ENCODE results near the gene SIRT1. TPM values are rescaled to one million over a fixed set of nuclear protein-coding genes. Genes with fewer than 3 reads are reported as not detected.
"Not testable (repeated sequence)": the region's sequence is repeated elsewhere in the genome, so short reads cannot be mapped to it uniquely, and the experiment has no call there.

The SIRT1 gene
- total RNA-seq, 2 experiments from 2014 or later: 18.7 to 18.8 TPM

DNA sequence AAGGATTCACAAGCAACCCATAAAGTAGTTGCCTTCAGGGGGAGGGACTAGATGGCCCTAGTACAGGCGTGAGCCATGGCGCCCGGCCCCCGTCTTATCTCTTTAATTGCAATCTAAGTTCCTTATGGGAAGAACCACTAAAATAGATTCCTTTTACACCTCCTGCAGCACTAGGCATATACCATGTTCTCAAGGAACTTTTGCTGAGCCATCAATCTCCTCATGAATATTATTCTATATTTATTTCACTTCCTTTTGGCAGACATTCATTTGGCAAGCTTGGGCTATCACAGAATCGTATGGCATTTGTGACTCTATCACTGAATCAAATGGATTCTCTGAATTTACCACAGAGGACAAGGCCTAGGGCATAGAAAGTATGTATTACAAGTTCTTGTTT is 31.7 kb upstream of the SIRT1 start:
- Mint-ChIP-seq H3K27ac (no peak overlapping the region), H3K4me1 (ENCODE audit: low read depth) (peaks cover 10% of the 10 kb centered on the region), H3K4me3 (no peak overlapping the region), H3K36me3 (ENCODE audit: low read depth) (peaks cover 5% of the 10 kb centered on the region), H3K27me3 (ENCODE audit: low read depth) (no peaks in the 10 kb centered on the region), H3K9me3 (no peaks in the 10 kb centered on the region)
- CTCF ChIA-PET: interaction anchor here (0.7 to 8.3 kb wide), 2 partner anchors 31 to 304 kb away, joined by 3 to 114 read pairs; no protein-coding TSS in a partner anchor
- intact Hi-C loops (cut with micrococcal nuclease): loop anchor here (10.0 kb wide), 1 partner anchor 1042 kb away; no protein-coding TSS in a partner anchor
- DNase-seq: no peak

DNA sequence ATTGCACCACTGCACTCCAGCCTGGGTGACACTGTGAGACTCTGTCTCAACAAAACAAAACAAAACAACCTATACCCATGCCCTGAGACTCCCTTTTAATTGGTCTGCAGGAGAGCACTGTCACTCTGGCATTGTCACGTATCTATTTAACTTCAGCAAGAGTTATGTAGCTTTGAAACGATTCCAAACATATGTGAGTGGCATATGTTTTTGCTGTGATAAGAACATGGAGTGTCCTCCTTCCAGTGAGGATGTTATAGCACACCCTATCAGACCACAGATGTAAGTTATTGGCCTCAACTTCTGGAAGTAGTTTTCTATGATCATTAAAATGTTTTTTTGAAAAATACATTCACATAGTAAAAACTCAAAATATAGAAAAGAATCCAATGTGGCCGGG is 30.9 kb upstream of the SIRT1 start:
- Mint-ChIP-seq H3K27ac (no peak overlapping the region), H3K27me3 (ENCODE audit: low read depth) (no peaks in the 10 kb centered on the region), H3K4me3 (no peak overlapping the region), H3K9me3 (no peaks in the 10 kb centered on the region), H3K4me1 (ENCODE audit: low read depth) (peaks cover 10% of the 10 kb centered on the region), H3K36me3 (ENCODE audit: low read depth) (peaks cover 5% of the 10 kb centered on the region)
- DNase-seq: no peak
- CTCF ChIA-PET: interaction anchor here (8.3 kb wide), 1 partner anchor 303 kb away, joined by 114 read pairs; no protein-coding TSS in a partner anchor
- intact Hi-C loops (cut with micrococcal nuclease): loop anchor here (10.0 kb wide), 1 partner anchor 1041 kb away; no protein-coding TSS in a partner anchor

DNA sequence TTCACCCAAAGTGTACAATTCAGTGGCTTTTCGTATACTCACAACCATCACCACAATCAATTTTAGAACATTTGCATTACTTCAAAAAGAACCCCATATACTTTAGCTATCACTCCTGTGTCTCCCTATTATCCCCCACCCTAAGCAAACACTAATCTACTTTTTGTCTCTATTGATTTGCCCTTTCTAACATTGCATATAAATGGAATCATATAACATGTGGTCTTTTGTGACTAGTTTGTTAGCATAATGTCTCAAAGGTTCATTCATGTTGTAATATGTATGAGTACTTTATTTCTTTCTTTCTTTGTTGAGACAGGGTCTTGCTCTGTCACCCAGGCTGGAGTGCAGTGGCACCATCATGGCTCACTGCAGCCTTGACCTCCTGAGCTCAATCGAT is 25.5 kb upstream of the SIRT1 start:
- intact Hi-C loops (cut with micrococcal nuclease): loop anchor here (5.0 to 10.0 kb wide), 3 partner anchors 488 to 1036 kb away; partner anchors contain the start of gene RUFY2
- Mint-ChIP-seq H3K9me3 (no peaks in the 10 kb centered on the region), H3K27me3 (ENCODE audit: low read depth) (no peaks in the 10 kb centered on the region), H3K27ac (no peak overlapping the region), H3K4me3 (no peak overlapping the region), H3K36me3 (ENCODE audit: low read depth) (no peaks in the 10 kb centered on the region), H3K4me1 (ENCODE audit: low read depth) (peaks cover 2% of the 10 kb centered on the region)
- DNase-seq: no peak
- CTCF ChIA-PET: interaction anchor here (0.6 to 8.3 kb wide), 3 partner anchors 48 to 298 kb away, joined by 3 to 114 read pairs (median 3); no protein-coding TSS in a partner anchor

DNA sequence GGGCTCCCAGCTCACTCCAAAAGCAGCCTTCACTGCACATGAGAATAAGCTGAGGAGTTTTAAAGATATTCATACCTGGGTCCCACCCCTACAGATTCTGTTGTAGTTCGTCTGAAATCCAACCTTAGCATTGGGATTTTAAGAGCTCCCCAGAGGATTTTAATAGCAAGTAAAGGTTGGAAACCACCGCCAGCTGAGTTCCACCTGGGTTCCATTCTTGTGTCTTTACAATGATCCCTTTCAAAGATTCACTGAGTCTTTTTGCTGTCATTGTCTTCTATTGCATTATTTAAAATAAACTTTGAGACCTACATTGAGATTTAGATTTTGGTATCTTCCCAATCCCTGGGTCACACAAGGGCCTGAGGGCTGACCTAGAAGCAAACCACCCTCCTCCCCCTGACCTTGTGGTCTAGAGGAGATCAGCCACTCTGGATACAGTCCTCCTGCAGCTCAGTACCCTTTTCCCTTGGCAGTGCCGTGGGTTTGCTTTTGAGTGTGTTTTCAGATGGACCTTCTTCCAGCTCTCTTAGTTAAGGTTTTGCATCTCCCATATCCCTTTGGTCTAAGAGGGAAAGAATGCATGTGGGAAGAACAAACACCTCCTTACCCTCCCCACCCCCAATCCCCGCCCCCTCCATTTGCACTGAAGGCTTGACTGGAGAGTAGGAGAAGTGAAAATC is 22.6 kb upstream of the SIRT1 start:
- no peak for DNase-seq
- H3K4me1 Mint-ChIP-seq (ENCODE audit: low read depth): no peaks in the 10 kb centered on the region
- no peaks in the 10 kb centered on the region for H3K9me3 Mint-ChIP-seq
- intact Hi-C loops (cut with micrococcal nuclease): no loop called here
- no peaks in the 10 kb centered on the region for H3K27me3 Mint-ChIP-seq (ENCODE audit: low read depth)
- no peak overlapping the region for H3K4me3 Mint-ChIP-seq
- CTCF ChIA-PET: interaction anchor here (0.6 to 2.2 kb wide), 3 partner anchors 294 to 486 kb away, joined by 3 to 8 read pairs (median 3); no protein-coding TSS in a partner anchor
- H3K36me3 Mint-ChIP-seq (ENCODE audit: low read depth): no peaks in the 10 kb centered on the region
- H3K27ac Mint-ChIP-seq: no peak overlapping the region

DNA sequence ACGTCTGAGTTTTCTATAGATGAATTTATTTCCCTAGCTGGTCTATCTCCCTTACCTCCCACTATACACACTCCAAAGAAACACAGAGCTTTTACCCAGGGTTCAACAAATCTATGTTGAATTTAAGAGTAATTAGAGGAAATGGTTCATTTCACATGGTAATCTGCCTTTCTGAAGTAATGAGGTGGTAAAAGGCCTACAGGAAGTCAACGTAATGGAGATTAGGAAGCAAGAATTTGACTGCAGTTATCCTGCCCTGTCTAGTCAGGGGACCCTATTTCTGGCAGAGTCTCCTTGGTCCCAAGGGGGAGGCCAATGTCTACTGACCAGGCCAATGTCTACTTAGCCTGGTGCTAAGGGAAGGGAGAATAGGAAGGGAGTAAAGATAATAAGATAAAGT is 21.4 kb upstream of the SIRT1 start:
- DNase-seq: no peak
- Mint-ChIP-seq H3K36me3 (ENCODE audit: low read depth) (no peaks in the 10 kb centered on the region), H3K4me3 (no peak overlapping the region), H3K27me3 (ENCODE audit: low read depth) (no peaks in the 10 kb centered on the region), H3K4me1 (ENCODE audit: low read depth) (no peaks in the 10 kb centered on the region), H3K9me3 (no peaks in the 10 kb centered on the region), H3K27ac (no peak overlapping the region)
- CTCF ChIA-PET: no interaction called here
- intact Hi-C loops (cut with micrococcal nuclease): no loop called here

DNA sequence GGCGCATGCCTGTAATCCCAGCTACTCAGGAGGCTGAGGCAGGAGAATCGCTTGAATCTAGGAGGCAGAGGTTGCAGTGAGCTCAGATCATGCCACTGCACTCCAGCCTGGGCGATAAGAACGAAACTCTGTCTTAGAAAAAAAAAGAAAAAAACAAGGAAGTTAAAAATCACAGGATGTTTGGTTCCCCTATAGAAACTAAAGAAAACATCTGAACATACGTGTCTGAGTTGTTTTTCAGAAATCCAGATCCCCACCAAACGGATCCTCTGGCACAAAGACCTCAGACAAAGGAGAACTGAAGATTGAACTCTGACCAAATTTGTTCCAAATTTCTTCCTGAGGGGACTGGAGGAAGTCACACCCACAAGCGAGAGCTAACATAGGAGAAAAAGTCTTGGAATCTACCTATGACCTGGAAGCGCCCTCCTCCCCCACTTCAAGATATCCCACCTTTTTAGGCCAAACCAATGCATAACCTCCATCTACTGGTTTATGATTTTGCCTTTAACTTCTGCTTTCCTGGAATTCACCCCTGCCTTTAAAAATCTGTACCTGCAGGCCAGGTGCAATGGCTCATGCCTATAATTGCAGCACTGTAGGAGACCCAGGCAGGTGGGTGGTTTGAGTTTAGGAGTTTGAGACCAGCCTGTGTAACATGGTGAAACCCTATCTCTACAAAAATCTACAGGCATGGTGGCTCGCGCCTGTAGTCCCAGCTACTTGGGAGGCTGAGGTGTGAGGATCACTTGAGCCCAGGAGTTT is 19.7 kb upstream of the SIRT1 start:
- H3K4me3 Mint-ChIP-seq: no peak overlapping the region
- intact Hi-C loops (cut with micrococcal nuclease): no loop called here
- no peaks in the 10 kb centered on the region for H3K36me3 Mint-ChIP-seq (ENCODE audit: low read depth)
- H3K27ac Mint-ChIP-seq: no peak overlapping the region
- H3K27me3 Mint-ChIP-seq (ENCODE audit: low read depth): no peaks in the 10 kb centered on the region
- CTCF ChIA-PET: interaction anchor here (1.2 to 2.3 kb wide), 2 partner anchors 9 to 85 kb away, joined by 4 to 8 read pairs; no protein-coding TSS in a partner anchor
- H3K9me3 Mint-ChIP-seq: no peaks in the 10 kb centered on the region
- DNase-seq: no peak
- no peaks in the 10 kb centered on the region for H3K4me1 Mint-ChIP-seq (ENCODE audit: low read depth)

DNA sequence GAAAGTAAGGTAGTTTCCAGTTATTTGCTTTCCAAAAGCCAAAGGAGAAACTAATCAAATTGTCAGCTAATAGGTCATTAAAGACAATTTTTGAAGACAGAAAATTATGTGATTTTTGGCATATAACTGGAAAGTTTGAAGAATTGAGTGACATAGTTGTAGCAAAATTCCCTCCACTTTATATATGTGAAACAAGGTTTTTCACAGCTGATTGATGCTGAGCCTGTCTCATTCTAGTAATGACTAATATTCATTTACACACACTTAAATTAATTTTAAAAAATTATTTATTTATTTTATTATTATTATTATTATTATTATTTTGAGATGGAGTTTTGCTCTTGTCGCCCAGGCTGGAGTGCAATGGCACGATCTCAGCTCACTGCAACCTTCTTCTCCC is 16.3 kb upstream of the SIRT1 start:
- Mint-ChIP-seq H3K9me3 (no peaks in the 10 kb centered on the region), H3K4me1 (ENCODE audit: low read depth) (no peaks in the 10 kb centered on the region), H3K27ac (no peak overlapping the region), H3K36me3 (ENCODE audit: low read depth) (no peaks in the 10 kb centered on the region), H3K4me3 (no peak overlapping the region), H3K27me3 (ENCODE audit: low read depth) (no peaks in the 10 kb centered on the region)
- CTCF ChIA-PET: interaction anchor here (0.6 to 1.8 kb wide), 5 partner anchors 13 to 362 kb away, joined by 3 to 7 read pairs (median 3); no protein-coding TSS in a partner anchor
- intact Hi-C loops (cut with micrococcal nuclease): no loop called here
- DNase-seq: no peak

DNA sequence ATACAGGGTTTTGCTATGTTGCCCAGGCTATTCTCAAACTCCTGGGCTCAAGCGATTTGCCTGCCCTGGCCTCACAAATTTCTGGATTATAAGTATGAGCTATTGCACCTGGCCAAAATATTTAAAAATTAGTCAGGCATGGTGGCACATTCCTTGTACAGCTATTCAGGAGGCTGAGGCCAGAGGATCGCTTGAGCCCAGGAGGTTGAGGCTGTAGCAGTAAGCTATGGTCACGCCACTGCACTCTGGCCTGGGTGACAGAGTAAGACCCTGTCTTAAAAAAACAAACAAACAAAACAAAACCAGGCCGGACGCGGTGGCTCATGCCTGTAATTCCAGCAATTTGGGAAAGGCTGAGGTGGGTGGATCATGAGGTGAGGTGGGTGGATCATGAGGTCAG is 14.5 kb upstream of the SIRT1 start:
- Mint-ChIP-seq H3K27ac (no peak overlapping the region), H3K9me3 (no peaks in the 10 kb centered on the region), H3K4me3 (no peak overlapping the region), H3K27me3 (ENCODE audit: low read depth) (no peaks in the 10 kb centered on the region), H3K4me1 (ENCODE audit: low read depth) (no peaks in the 10 kb centered on the region), H3K36me3 (ENCODE audit: low read depth) (no peaks in the 10 kb centered on the region)
- CTCF ChIA-PET: interaction anchor here (1.1 to 1.6 kb wide), 2 partner anchors 15 to 145 kb away, joined by 3 to 4 read pairs; no protein-coding TSS in a partner anchor
- intact Hi-C loops (cut with micrococcal nuclease): no loop called here
- DNase-seq: no peak

DNA sequence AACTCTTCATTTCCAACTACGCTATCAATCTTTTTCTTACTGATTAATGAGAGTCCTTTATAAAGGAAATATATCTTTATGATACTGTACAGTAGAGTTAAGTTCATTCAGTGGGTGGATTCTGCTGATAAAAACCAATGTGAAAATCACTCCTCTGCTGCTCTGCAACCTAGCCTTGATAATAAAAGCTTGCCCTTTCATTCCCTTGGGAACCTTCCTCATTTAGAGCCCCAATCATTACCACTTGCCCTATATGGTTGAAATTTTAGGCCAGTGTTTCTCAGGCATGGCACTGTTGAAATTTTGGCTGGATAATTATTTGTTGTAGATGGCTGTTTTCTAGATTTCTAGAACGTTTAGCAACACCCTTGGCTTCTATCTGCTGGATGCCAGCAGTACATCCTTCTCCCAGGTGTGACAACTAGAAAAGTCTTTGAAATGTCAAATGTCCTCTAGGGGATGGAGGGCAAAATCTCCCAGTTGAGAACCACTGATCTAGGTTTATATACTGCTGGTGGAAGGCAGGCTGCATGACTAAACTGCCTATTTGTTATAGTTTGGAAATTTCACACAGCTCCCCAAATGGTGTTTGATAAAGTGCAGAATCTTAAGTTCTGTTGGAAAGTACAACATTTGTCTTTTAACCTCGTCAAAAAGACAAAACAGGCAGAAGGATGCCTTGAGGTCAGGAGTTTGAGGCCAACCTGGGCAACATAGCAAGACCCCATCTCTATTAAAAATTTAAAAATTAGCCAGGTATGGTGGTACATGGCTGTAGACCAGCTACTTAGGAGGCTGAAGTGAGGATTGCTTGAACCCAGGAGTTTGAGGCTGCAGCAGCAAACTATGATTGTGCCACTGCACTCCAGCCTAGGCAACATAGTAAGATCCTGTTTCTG is 8.9 kb upstream of the SIRT1 start:
- H3K27me3 Mint-ChIP-seq (ENCODE audit: low read depth): no peaks in the 10 kb centered on the region
- no peak overlapping the region for H3K27ac Mint-ChIP-seq
- H3K36me3 Mint-ChIP-seq (ENCODE audit: low read depth): no peaks in the 10 kb centered on the region
- H3K4me1 Mint-ChIP-seq (ENCODE audit: low read depth): no peaks in the 10 kb centered on the region
- no peak overlapping the region for H3K4me3 Mint-ChIP-seq
- intact Hi-C loops (cut with micrococcal nuclease): no loop called here
- DNase-seq: no peak
- CTCF ChIA-PET: interaction anchor here (0.6 kb wide), 2 partner anchors 118 to 294 kb away, joined by 3 to 4 read pairs; no protein-coding TSS in a partner anchor
- no peaks in the 10 kb centered on the region for H3K9me3 Mint-ChIP-seq

DNA sequence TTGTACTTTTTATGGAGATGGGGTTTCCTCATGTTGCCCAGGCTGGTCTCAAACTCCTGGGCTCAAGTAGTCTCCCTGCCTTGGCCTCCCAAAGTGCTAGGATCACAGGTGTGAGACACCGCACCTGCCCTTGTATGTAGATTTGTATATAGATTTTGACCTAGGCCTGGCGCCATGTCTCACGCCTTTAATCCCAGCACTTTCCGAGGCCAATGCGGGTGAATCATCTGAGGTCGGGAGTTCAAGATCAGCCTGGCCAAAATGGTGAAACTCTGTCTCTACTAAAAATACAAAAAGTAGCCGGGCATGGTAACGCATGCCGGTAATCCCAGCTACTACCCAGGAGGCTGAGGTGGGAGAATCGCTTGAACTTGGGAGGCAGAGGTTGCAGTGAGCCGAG is 7.0 kb upstream of the SIRT1 start:
- H3K4me1 Mint-ChIP-seq (ENCODE audit: low read depth); H3K27me3 Mint-ChIP-seq (ENCODE audit: low read depth); intact Hi-C loops (cut with micrococcal nuclease); H3K4me3 Mint-ChIP-seq; H3K27ac Mint-ChIP-seq; H3K9me3 Mint-ChIP-seq; H3K36me3 Mint-ChIP-seq (ENCODE audit: low read depth); CTCF ChIA-PET; DNase-seq: not testable (repeated sequence)

DNA sequence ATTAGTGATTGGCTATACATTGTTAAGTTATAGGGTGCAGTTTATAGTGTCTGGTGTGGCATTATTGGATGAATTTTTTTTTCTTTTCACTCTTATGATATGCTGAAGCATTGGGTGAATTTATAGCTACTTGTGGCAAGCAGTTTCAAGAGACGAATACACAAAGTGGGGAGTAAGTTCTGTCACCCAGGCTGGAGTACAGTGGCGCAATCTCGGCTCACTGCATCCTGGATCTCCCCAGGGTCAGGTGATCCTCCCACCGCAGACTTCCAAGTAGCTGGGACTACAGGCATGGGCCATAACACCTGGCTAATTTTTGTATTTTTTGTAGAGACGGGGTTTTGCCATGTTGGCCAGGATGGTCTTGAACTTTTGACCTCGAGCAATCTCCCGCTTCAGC is 6.3 kb upstream of the SIRT1 start:
- Mint-ChIP-seq H3K27ac (no peak overlapping the region), H3K4me1 (ENCODE audit: low read depth) (no peaks in the 10 kb centered on the region), H3K36me3 (ENCODE audit: low read depth) (no peaks in the 10 kb centered on the region), H3K4me3 (no peak overlapping the region), H3K27me3 (ENCODE audit: low read depth) (no peaks in the 10 kb centered on the region), H3K9me3 (no peaks in the 10 kb centered on the region)
- CTCF ChIA-PET: no interaction called here
- DNase-seq: no peak
- intact Hi-C loops (cut with micrococcal nuclease): no loop called here
